ENCODE results near the gene ADAMTSL3.
"Not testable (repeated sequence)": the region's sequence is repeated elsewhere in the genome, so short reads cannot be mapped to it uniquely, and the experiment has no call there.

- TF ChIP-seq CTCF (conservative IDR thresholded peaks at IDR 0.05; ENCODE audit: low read length); EZH2phosphoT487 (IDR thresholded peaks at IDR 0.05; ENCODE audit: borderline replicate concordance): not testable (repeated sequence)
Measured at GRCh38 chr15:84042434-84043056, 388.6 kb downstream of the ADAMTSL3 start.
